Bronchial epithelial cell (primary cell): Measurements from ENCODE around the gene ATP5ME. TPM values are rescaled to one million over a fixed set of nuclear protein-coding genes. Genes with fewer than 3 reads are reported as not detected.

ENCODE experiments used
- DNase-seq: peaks from one replicate; pipeline ENCODE4 v3.0.0-alpha.2; 2010; ENCODE audit warnings: low read depth
- FAIRE-seq: peaks from 2 replicates; lab custom pipeline; 2011; peaks lifted over from hg19 to GRCh38; lab: Jason Lieb, UNC
- H3K27me3 ChIP-seq: 2 replicates; pipeline ENCODE4 v1.5.1; 2011; ENCODE audit warnings: low read length; ENCODE audit not compliant: control insufficient read depth, insufficient read depth
- H3K36me3 ChIP-seq: 2 replicates; pipeline ENCODE4 v1.5.1; 2011; ENCODE audit warnings: low read length; ENCODE audit not compliant: control insufficient read depth, insufficient read depth
- H3K4me3 ChIP-seq: 2 replicates; pipeline ENCODE4 v1.5.1; 2011; ENCODE audit warnings: mild to moderate bottlenecking, low read depth, low read length, control low read depth
- CTCF ChIP-seq: IDR thresholded peaks from 2 replicates; pipeline ENCODE4 v1.5.1; 2011; ENCODE audit warnings: mild to moderate bottlenecking, moderate library complexity, low read length, control low read depth, inconsistent platforms; ENCODE audit not compliant: insufficient read depth, severe bottlenecking
- total RNA-seq: library from RNA; depleted of rRNA; stranded (reverse); fragments of >200 nt; gene quantifications from 2 replicates; pipeline ENCODE4 v1.2.1, GENCODE V29; 2014

Gene ATP5ME
- total RNA-seq, 1 donor from 2014 or later, result 70.8 TPM

GRCh38 chr4:659851-660250 is 14.2 kb downstream of the ATP5ME start:
- H3K36me3 ChIP-seq, result no peaks in the 10 kb centered on the region
- TF ChIP-seq CTCF, result no peak
- no peak overlapping the region for H3K4me3 ChIP-seq
- FAIRE-seq, result no peak
- H3K27me3 ChIP-seq, result peaks cover 3% of the 10 kb centered on the region
- no peak for DNase-seq

- H3K27me3 ChIP-seq, result peaks cover 1% of the 10 kb centered on the region
- no peaks in the 10 kb centered on the region for H3K36me3 ChIP-seq
- FAIRE-seq, result peak; percentile 96
- no peak for DNase-seq
- H3K4me3 ChIP-seq, result no peak overlapping the region
- no peak for TF ChIP-seq CTCF
These were observed 15.1 kb downstream of the ATP5ME start for GRCh38 chr4:658681-659667.

- FAIRE-seq, result no peak
- Histone ChIP-seq H3K27me3 (no peaks in the 10 kb centered on the region), H3K4me3 (no peak overlapping the region), H3K36me3 (no peaks in the 10 kb centered on the region)
- no peak for DNase-seq
- TF ChIP-seq CTCF, result no peak
These were observed 16.0 kb downstream of the ATP5ME start for GRCh38 chr4:657834-658667.

- Histone ChIP-seq H3K36me3 (no peaks in the 10 kb centered on the region), H3K27me3 (no peaks in the 10 kb centered on the region), H3K4me3 (no peak overlapping the region)
- TF ChIP-seq CTCF, result no peak
- FAIRE-seq (peak; percentile 23), DNase-seq (no peak)
These were observed 16.7 kb downstream of the ATP5ME start for GRCh38 chr4:657338-657833.

- FAIRE-seq, result no peak
- Histone ChIP-seq H3K4me3 (no peak overlapping the region), H3K36me3 (no peaks in the 10 kb centered on the region), H3K27me3 (peaks cover under 1% of the 10 kb centered on the region)
- no peak for DNase-seq
- no peak for TF ChIP-seq CTCF
These were observed 17.4 kb downstream of the ATP5ME start for GRCh38 chr4:656436-657337.
